ENCODE measurements around the gene AAK1. TPM values are rescaled to one million over a fixed set of nuclear protein-coding genes. Genes with fewer than 3 reads are reported as not detected.

AAK1 gene
- total RNA-seq, 1 experiment from 2014 or later = 30.6 TPM

DNA sequence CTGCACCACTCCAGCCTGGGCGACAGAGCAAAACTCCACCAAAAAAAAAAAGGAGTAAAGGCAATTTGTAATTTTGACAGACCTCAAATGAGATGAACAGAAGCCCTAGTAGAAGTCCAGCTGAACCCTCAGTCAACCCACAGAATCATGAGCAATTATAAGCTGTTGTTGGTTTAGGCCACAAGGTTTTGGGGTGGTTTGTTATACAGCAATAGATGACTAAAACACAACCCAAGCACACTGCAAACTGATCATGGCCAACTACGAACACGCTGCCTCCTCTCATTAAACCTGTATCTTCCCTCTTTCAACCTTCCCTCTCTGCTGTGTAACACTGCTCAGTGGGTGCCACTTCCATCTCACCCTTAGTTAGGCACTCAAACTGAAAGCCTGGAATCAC lies 22.1 kb downstream of the AAK1 start:
- Histone ChIP-seq H3T11ph (ENCODE audit: low read length) (no peak overlapping the region), H3K9ac (ENCODE audit: extremely low read depth, insufficient read length, low read length) (no peak overlapping the region), H3K79me1 (ENCODE audit: insufficient read depth, low read depth, low read length, poor library complexity, severe bottlenecking) (no peaks in the 10 kb centered on the region), H3K9me3 (ENCODE audit: control insufficient read depth, low read depth, low read length) (no peaks in the 10 kb centered on the region), H2BK120ac (ENCODE audit: low read depth, low read length, poor library complexity, severe bottlenecking) (no peak overlapping the region), H4K8ac (replicated peaks; ENCODE audit: insufficient read length, low read depth, low read length) (no peak overlapping the region), H3K27me3 (ENCODE audit: insufficient read depth, low read length) (no peaks in the 10 kb centered on the region), H3K56ac (ENCODE audit: insufficient read length, low read depth, low read length) (no peak overlapping the region), H2AFZ (ENCODE audit: low read length) (no peak overlapping the region), H3K79me2 (ENCODE audit: insufficient read depth, low read length) (no peaks in the 10 kb centered on the region; the same call in 1 of the 2 replicates), H2BK15ac (ENCODE audit: low read depth, low read length) (no peak overlapping the region), H2AK5ac (ENCODE audit: insufficient read length, low read length) (no peak overlapping the region), H3K4me2 (ENCODE audit: insufficient read depth, insufficient read length, low read length) (no peak overlapping the region), H3K4me1 (ENCODE audit: insufficient read depth, low read length) (no peaks in the 10 kb centered on the region; the same call in 1 of the 2 replicates), H3K23ac (ENCODE audit: insufficient read length, low read depth, low read length) (no peak overlapping the region), H3K27ac (ENCODE audit: insufficient read length, low read depth, low read length) (no peak overlapping the region), H3K18ac (ENCODE audit: insufficient read length, low read depth, low read length) (no peak overlapping the region), H4K91ac (ENCODE audit: insufficient read length, low read depth, low read length) (no peak overlapping the region), H2BK5ac (ENCODE audit: insufficient read length, low read length) (no peak overlapping the region), H4K20me1 (ENCODE audit: control insufficient read depth, insufficient read depth, insufficient read length) (no peaks in the 10 kb centered on the region), H3K14ac (ENCODE audit: insufficient read depth, low read length) (no peak overlapping the region), H2BK12ac (ENCODE audit: insufficient read length, low read depth, low read length) (no peak overlapping the region), H2BK20ac (ENCODE audit: low read depth, low read length, poor library complexity, severe bottlenecking) (no peak overlapping the region), H4K5ac (ENCODE audit: insufficient read length, low read depth, low read length) (no peak overlapping the region), H3K23me2 (ENCODE audit: insufficient read length, low read depth, low read length, poor library complexity, severe bottlenecking) (no peaks in the 10 kb centered on the region), H3K4ac (ENCODE audit: low read depth, low read length) (no peak overlapping the region)
- no peak for DNase-seq
- no peak overlapping the region for H3K27ac Mint-ChIP-seq
- H3K4me3 Mint-ChIP-seq = no peak overlapping the region
- TF ChIP-seq, protein P1, sequence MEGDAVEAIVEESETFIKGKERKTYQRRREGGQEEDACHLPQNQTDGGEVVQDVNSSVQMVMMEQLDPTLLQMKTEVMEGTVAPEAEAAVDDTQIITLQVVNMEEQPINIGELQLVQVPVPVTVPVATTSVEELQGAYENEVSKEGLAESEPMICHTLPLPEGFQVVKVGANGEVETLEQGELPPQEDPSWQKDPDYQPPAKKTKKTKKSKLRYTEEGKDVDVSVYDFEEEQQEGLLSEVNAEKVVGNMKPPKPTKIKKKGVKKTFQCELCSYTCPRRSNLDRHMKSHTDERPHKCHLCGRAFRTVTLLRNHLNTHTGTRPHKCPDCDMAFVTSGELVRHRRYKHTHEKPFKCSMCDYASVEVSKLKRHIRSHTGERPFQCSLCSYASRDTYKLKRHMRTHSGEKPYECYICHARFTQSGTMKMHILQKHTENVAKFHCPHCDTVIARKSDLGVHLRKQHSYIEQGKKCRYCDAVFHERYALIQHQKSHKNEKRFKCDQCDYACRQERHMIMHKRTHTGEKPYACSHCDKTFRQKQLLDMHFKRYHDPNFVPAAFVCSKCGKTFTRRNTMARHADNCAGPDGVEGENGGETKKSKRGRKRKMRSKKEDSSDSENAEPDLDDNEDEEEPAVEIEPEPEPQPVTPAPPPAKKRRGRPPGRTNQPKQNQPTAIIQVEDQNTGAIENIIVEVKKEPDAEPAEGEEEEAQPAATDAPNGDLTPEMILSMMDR (conservative IDR thresholded peaks at IDR 0.05) = no peak
- H3K36me3 Mint-ChIP-seq (ENCODE audit: insufficient read depth in 1 of 3, low read depth in 3 of 3) = peaks cover 3 to 5% (median 4%) of the 10 kb centered on the region in 3 experiments; a peak in 5 of 7 replicates
- H3K4me1 Mint-ChIP-seq = no peaks in the 10 kb centered on the region
- no CpG with 5 or more reads among the region's 3 CpGs for WGBS (ENCODE audit: extremely low coverage, insufficient read length, low lambda C conversion rate)
- H3K27me3 Mint-ChIP-seq (ENCODE audit: low read depth) = no peaks in the 10 kb centered on the region
- H3K9me3 Mint-ChIP-seq = peaks cover 0 to 2% of the 10 kb centered on the region in 2 experiments; a peak in 1 of 5 replicates
